DMS53 (cell line): ENCODE measurements around the gene ASB10.
A peak's percentile ranks its signal among the peaks of the same experiment; 100 is the strongest.

Source experiments
- DNase-seq: peaks from one replicate; lab custom pipeline; 2025; lab: John Stamatoyannopoulos, UW

ASB10 gene

GRCh38 chr7:151187409-151188251 is 580 bp upstream of the ASB10 start:
- no peak for DNase-seq

GRCh38 chr7:151185762-151186639 is 1.0 kb downstream of the ASB10 start:
- no peak for DNase-seq

GRCh38 chr7:151181011-151181431 is 6.0 kb downstream of the ASB10 start:
- no peak for DNase-seq

GRCh38 chr7:151179946-151180345 is 7.1 kb downstream of the ASB10 start:
- no peak for DNase-seq

GRCh38 chr7:151179287-151179860 is 7.7 kb downstream of the ASB10 start:
- no peak for DNase-seq

GRCh38 chr7:151178831-151179230 is 8.2 kb downstream of the ASB10 start:
- no peak for DNase-seq

- no peak for DNase-seq
Observed at GRCh38 chr7:151178236-151178635, 8.8 kb downstream of the ASB10 start.

GRCh38 chr7:151177310-151177709 is 9.7 kb downstream of the ASB10 start:
- DNase-seq = no peak

GRCh38 chr7:151176401-151176800 is 10.6 kb downstream of the ASB10 start:
- DNase-seq = no peak

- DNase-seq = peak; percentile 84
Observed at GRCh38 chr7:151175793-151176311, 11.2 kb downstream of the ASB10 start.

GRCh38 chr7:151175047-151175792 is 11.8 kb downstream of the ASB10 start:
- DNase-seq = no peak

- peak; percentile 84 for DNase-seq
Observed at GRCh38 chr7:151174246-151175046, 12.6 kb downstream of the ASB10 start.

GRCh38 chr7:151173386-151174245 is 13.4 kb downstream of the ASB10 start:
- peak; percentile 55 for DNase-seq

- peak; percentile 83 for DNase-seq
Observed at GRCh38 chr7:151172273-151173141, 14.5 kb downstream of the ASB10 start.

GRCh38 chr7:151168787-151169162 is 18.3 kb downstream of the ASB10 start:
- DNase-seq = no peak

- peak; percentile 68 for DNase-seq
Observed at GRCh38 chr7:151168003-151168786, 18.9 kb downstream of the ASB10 start.

- peak; percentile 59 for DNase-seq
Observed at GRCh38 chr7:151167197-151167961, 19.7 kb downstream of the ASB10 start, which contains the start of gene GBX1. Gene GBX1, minus strand, starts transcription at chr7:151167694. Its CDS starts 146 bp downstream, at chr7:151167548.
